K562 (cell line): Measurements from ENCODE around the gene ANK3. TPM values are rescaled to one million over a fixed set of nuclear protein-coding genes. Genes with fewer than 3 reads are reported as not detected.

Experiments
- GABPB1 ChIP-seq: sonication (generic); formaldehyde crosslinking; IDR thresholded peaks from 2 replicates; pipeline ENCODE4 v1.8.0; 2022; ENCODE audit warnings: mild to moderate bottlenecking, missing genetic modification reagents
- HDAC2 ChIP-seq: fragments of 450-650 bp; IDR thresholded peaks from 2 replicates; pipeline ENCODE4 v1.6.1; 2016; ENCODE audit warnings: mild to moderate bottlenecking
- MGA ChIP-seq: fragments of 450-650 bp; IDR thresholded peaks from 2 replicates; pipeline ENCODE4 v1.6.1; 2016; ENCODE audit warnings: mild to moderate bottlenecking, moderate library complexity
- MYC ChIP-seq, 2 experiments: fragments of 250-450 bp in 1 of 2; sonication (Bioruptor Pico) in 1 of 2; IDR thresholded peaks; 2 replicates each; pipeline versions ENCODE4 v1.5.1 to v1.6.1; 2012 to 2021; ENCODE audit warnings: low read depth in 2 of 2, borderline replicate concordance in 1 of 2, improper control_type of control experiment in 1 of 2, low read length in 1 of 2, mild to moderate bottlenecking in 1 of 2, moderate library complexity in 1 of 2
- RAD21 ChIP-seq, 2 experiments: fragments of 250-450 bp in 1 of 2; fragments of 450-650 bp in 1 of 2; sonication (Bioruptor Pico) in 1 of 2; formaldehyde crosslinking in 1 of 2; IDR thresholded peaks in 1 of 2; conservative IDR thresholded peaks in 1 of 2; 2 replicates each; pipeline versions ENCODE4 v1.4.0 to v1.8.0; 2020 to 2022; ENCODE audit warnings: mild to moderate bottlenecking in 2 of 2, moderate library complexity in 1 of 2
- SMC3 ChIP-seq: conservative IDR thresholded peaks from 2 replicates; pipeline ENCODE4 v1.6.1; 2011; ENCODE audit warnings: low read depth, low read length, improper control_type of control experiment; ENCODE audit not compliant: insufficient read depth
- ZNF79 ChIP-seq: fragments of 250-450 bp; sonication (Bioruptor Pico); IDR thresholded peaks from 2 replicates; pipeline ENCODE4 v1.4.0; 2020; ENCODE audit warnings: low read depth, mild to moderate bottlenecking, moderate library complexity
- polyA plus RNA-seq, 8 experiments: library from polyadenylated mRNA; depleted of rRNA in 4 of 8; stranded (reverse) in 5 of 8; unstranded in 3 of 8; fragments of >200 nt; fragmentation: Nextera tagmentation in 2 of 8; fragmentation: Illumina TruSeq in 1 of 8; extraction: Ambion mirVana in 2 of 8; extraction: Trizol in 1 of 8; gene quantifications; 2 replicates each; pipeline versions ENCODE4 v1.2.1 to v1.2.3, GENCODE V29; 2011 to 2014; ENCODE audit warnings: inconsistent platforms in 1 of 8, missing spikeins in 1 of 8
- total RNA-seq, 7 experiments: library from RNA; depleted of rRNA in 6 of 7; stranded (reverse); fragments of >200 nt in 6 of 7; fragmentation: Illumina TruSeq in 2 of 7; extraction: Trizol in 2 of 7; gene quantifications; 2 replicates each; pipeline versions ENCODE4 v1.2.1 to v1.2.3, GENCODE V29; 2011 to 2021; ENCODE audit warnings: low replicate concordance in 1 of 7
- TF ChIP-seq, protein P1 (sequence below), 2 experiments: IDR thresholded peaks; 2 replicates each; pipeline ENCODE4 v1.6.1; 2012; ENCODE audit warnings: improper control_type of control experiment in 2 of 2, low read depth in 2 of 2, low read length in 2 of 2, borderline replicate concordance in 1 of 2
- TF ChIP-seq, protein P2 (sequence below): sonication (generic); IDR thresholded peaks from 2 replicates; pipeline ENCODE4 v1.6.1; 2016

Gene ANK3
- total and polyA plus RNA-seq, 9 of the 15 experiments (the other 6 are each of a cell fraction or from before 2014, with no cell fraction given): 10.0 to 32.3 (median 17.9) TPM

DNA sequence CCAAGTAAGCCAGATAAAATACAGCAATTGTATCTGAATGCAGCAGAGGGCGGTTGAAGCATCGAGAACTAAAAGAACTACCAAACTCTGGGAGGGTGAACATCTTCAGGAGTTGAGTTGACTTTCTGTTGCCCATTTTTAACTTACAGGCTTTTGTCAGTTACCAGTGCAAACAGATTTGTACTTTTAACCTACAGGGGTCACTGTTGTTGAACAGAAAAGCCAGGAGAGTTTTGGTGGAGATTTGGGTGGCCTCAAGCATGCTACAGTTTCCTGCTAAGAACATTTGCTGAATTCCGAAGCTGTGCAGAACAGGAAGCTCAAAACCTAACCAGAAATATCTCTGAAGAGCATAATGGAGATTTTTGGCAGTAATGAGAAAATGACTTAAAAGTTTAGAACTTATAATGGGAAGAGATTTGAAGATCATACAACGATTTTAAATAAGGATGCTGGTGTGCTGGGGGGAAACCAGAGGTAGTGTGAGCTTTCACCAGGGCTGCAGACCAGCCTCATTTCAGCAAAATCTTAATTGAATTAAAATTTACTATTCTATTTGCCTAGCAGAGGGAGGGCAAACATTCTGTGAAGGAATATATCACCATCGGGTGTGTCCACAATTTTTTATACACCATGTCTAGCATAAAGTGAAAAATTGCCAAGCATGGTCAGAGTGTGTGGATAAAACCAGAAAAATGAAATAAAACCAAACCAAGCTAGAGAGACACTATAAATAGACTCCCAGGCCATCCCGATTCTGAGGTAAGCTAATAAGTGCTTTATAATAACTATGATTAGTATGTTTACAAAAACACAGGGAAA, 274.7 kb downstream of the ANK3 start (continued):
- peak; percentile 88 to 93 for TF ChIP-seq RAD21 (CRISPR knock-in tag; conservative IDR thresholded peaks at IDR 0.05 in 1 of 2, IDR thresholded peaks at IDR 0.05 in 1 of 2)
- TF ChIP-seq, protein P1, sequence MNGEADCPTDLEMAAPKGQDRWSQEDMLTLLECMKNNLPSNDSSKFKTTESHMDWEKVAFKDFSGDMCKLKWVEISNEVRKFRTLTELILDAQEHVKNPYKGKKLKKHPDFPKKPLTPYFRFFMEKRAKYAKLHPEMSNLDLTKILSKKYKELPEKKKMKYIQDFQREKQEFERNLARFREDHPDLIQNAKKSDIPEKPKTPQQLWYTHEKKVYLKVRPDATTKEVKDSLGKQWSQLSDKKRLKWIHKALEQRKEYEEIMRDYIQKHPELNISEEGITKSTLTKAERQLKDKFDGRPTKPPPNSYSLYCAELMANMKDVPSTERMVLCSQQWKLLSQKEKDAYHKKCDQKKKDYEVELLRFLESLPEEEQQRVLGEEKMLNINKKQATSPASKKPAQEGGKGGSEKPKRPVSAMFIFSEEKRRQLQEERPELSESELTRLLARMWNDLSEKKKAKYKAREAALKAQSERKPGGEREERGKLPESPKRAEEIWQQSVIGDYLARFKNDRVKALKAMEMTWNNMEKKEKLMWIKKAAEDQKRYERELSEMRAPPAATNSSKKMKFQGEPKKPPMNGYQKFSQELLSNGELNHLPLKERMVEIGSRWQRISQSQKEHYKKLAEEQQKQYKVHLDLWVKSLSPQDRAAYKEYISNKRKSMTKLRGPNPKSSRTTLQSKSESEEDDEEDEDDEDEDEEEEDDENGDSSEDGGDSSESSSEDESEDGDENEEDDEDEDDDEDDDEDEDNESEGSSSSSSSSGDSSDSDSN (IDR thresholded peaks at IDR 0.05; ENCODE audit: borderline replicate concordance in 1 of 2, low read depth in 2 of 2, low read length in 2 of 2): 0 out of 4 replicates have a peak, but pooled peaks of 1 of the 2 experiments have one; percentile 37
- no peak for TF ChIP-seq ZNF79 (CRISPR knock-in tag)
- no peak for TF ChIP-seq HDAC2
- TF ChIP-seq MGA: no peak
- TF ChIP-seq, protein P2, sequence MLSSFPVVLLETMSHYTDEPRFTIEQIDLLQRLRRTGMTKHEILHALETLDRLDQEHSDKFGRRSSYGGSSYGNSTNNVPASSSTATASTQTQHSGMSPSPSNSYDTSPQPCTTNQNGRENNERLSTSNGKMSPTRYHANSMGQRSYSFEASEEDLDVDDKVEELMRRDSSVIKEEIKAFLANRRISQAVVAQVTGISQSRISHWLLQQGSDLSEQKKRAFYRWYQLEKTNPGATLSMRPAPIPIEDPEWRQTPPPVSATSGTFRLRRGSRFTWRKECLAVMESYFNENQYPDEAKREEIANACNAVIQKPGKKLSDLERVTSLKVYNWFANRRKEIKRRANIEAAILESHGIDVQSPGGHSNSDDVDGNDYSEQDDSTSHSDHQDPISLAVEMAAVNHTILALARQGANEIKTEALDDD: peak; percentile 47
- no peak for TF ChIP-seq GABPB1 (CRISPR knock-in tag)
- TF ChIP-seq MYC (IDR thresholded peaks at IDR 0.05; ENCODE audit: low read depth, low read length): 0 out of 2 replicates have a peak, but pooled peaks have one; percentile 10
- TF ChIP-seq MYC (CRISPR knock-in tag; IDR thresholded peaks at IDR 0.05; ENCODE audit: borderline replicate concordance, low read depth): no peak
- peak; percentile 85 for TF ChIP-seq SMC3
